Erythroblast (primary cell): ENCODE measurements around the gene MELK.

Experiments
- GATA1 ChIP-seq: IDR thresholded peaks from 2 replicates; pipeline ENCODE4 v1.6.1; 2011; ENCODE audit warnings: low read depth, mild to moderate bottlenecking, control low read depth, low read length, moderate library complexity
- POLR2A ChIP-seq: IDR thresholded peaks from 2 replicates; pipeline ENCODE4 v1.6.1; 2011; ENCODE audit warnings: mild to moderate bottlenecking, low read length

GRCh38 chr9:36592801-36593583 is 20.3 kb downstream of the MELK start:
- TF ChIP-seq POLR2A = no peak
- TF ChIP-seq GATA1 = no peak
